GM08714 (cell line): ENCODE data around the gene PPP1R14B.

ENCODE experiments used
- H3K4me3 ChIP-seq: fragments of 200-500 bp; sonication (Bioruptor generic); 2 replicates; pipeline ENCODE4 v1.5.1; 2014; ENCODE audit warnings: mild to moderate bottlenecking, low read length, inconsistent platforms
- ZNF274 ChIP-seq: IDR thresholded peaks from 2 replicates; pipeline ENCODE4 v1.6.1; 2012; ENCODE audit warnings: mild to moderate bottlenecking, low read depth, low read length

Gene PPP1R14B

GRCh38 chr11:64249563-64250414 is 3.0 kb upstream of the PPP1R14B start:
- TF ChIP-seq ZNF274 = no peak
- no peak overlapping the region for H3K4me3 ChIP-seq

- no peak overlapping the region for H3K4me3 ChIP-seq
- no peak for TF ChIP-seq ZNF274
These were observed 2.3 kb upstream of the PPP1R14B start for GRCh38 chr11:64249038-64249437.

- no peak for TF ChIP-seq ZNF274
- H3K4me3 ChIP-seq = no peak overlapping the region
These were observed 1.8 kb upstream of the PPP1R14B start for GRCh38 chr11:64248578-64248977.

GRCh38 chr11:64247729-64248531 is 1.2 kb upstream of the PPP1R14B start:
- no peak overlapping the region for H3K4me3 ChIP-seq
- TF ChIP-seq ZNF274 = no peak

- H3K4me3 ChIP-seq = peak overlapping the region; percentile 72; the same call in 1 of the 2 replicates
These were observed 197 bp downstream of the PPP1R14B start for GRCh38 chr11:64246621-64246870.

- H3K4me3 ChIP-seq = peak overlapping the region; percentile 72
- no peak for TF ChIP-seq ZNF274
These were observed 734 bp downstream of the PPP1R14B start for GRCh38 chr11:64245797-64246620.

- TF ChIP-seq ZNF274 = no peak
These were observed 1.3 kb downstream of the PPP1R14B start for GRCh38 chr11:64245401-64245796.

GRCh38 chr11:64244966-64245365 is 1.8 kb downstream of the PPP1R14B start:
- TF ChIP-seq ZNF274 = no peak
- peak overlapping the region; percentile 72; the same call in 1 of the 2 replicates for H3K4me3 ChIP-seq

More at GRCh38 chr11:64245401-64245796, 1.3 kb downstream of the PPP1R14B start:
- H3K4me3 ChIP-seq = peak overlapping the region; percentile 72; the same call in 1 of the 2 replicates

- no peak overlapping the region for H3K4me3 ChIP-seq
- no peak for TF ChIP-seq ZNF274
These were observed 2.6 kb downstream of the PPP1R14B start for GRCh38 chr11:64244107-64244506.

GRCh38 chr11:64243236-64243854 is 3.4 kb downstream of the PPP1R14B start:
- TF ChIP-seq ZNF274 = no peak
- no peak overlapping the region for H3K4me3 ChIP-seq

GRCh38 chr11:64241491-64242374 is 5.0 kb downstream of the PPP1R14B start:
- TF ChIP-seq ZNF274 = no peak
- peak overlapping the region; percentile 78 for H3K4me3 ChIP-seq

GRCh38 chr11:64241241-64241490 is 5.6 kb downstream of the PPP1R14B start:
- TF ChIP-seq ZNF274 = no peak
- peak overlapping the region; percentile 60; the same call in 1 of the 2 replicates for H3K4me3 ChIP-seq

- H3K4me3 ChIP-seq = peak within 1 kb of the TSS; percentile 78
- no peak for TF ChIP-seq ZNF274
These were observed 6.1 kb downstream of the PPP1R14B start, which contains the start of gene FKBP2 for GRCh38 chr11:64240435-64241240. Gene FKBP2 (plus strand): TSS chr11:64241095. CDS start chr11:64242388, 1,293 bp downstream.
